ENCODE measurements around the gene PNPLA4.

The PNPLA4 gene

GRCh38 chrX:7926914-7927258, 327 bp downstream of the PNPLA4 start:
- DNase-seq (ENCODE audit: low spot score): no peak
- in situ Hi-C loops (cut with MboI; ENCODE audit: low pct_unique_long_range_greater_than_20kb, low sequenced_read_pairs, unreplicated experiment): loop anchor here (25.0 kb wide), 1 partner anchor 815 kb away; no protein-coding TSS in a partner anchor

DNA sequence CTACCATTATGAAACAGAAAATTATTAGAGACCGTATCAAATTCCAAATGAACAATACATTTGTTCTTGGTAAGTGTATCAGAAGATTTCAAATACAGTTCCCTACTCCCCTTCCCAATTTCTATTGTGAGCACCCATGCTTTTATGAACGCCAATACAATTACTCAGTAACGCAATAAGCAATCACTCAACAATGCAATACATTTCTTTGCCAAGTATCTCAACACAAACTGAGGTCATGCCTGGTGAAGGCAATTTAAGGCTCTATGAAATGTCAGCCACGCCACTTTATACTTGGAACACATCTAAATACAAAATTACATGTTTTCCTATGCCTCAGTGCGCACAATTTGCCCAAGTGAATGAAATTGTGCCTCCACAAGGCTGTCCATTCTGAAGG, 712 bp downstream of the PNPLA4 start:
- no peak for DNase-seq (ENCODE audit: low spot score)

More at GRCh38 chrX:7926914-7927258, 327 bp downstream of the PNPLA4 start:
- TF ChIP-seq CTCF (IDR thresholded peaks at IDR 0.05; ENCODE audit: extremely low read depth, insufficient read depth, missing control alignments): no peak

DNA sequence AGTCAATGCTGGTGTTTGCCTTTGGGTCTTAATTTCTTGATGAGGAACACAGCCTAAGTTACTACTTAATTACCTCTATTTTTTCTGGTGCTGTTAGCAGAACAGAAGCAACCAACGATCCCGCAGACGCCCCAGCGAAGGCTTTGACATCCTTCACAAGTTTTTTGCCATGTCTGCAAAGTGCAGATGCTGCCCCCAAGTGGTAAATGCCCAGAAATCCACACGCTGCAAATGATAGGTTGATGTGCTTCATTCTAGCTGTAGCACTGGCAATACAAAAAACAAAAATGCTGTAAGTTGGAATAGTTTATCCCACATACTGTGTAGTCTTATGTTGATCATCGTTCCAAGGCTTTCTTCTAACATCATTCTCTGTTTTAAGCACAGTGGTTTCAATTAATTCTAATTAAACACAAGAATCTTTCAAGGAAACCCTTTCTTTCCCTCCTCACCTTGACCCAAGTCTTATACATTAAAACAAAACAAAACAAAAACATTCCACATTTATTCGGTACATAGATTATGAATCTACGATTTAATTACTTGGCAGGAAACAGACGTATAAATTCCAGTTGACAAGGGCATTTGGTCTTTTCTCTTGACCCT, 1.2 kb downstream of the PNPLA4 start:
- in situ Hi-C loops (cut with MboI; ENCODE audit: low pct_unique_long_range_greater_than_20kb, low sequenced_read_pairs, unreplicated experiment): loop anchor here (25.0 kb wide), 1 partner anchor 814 kb away; no protein-coding TSS in a partner anchor
- DNase-seq (ENCODE audit: low spot score): peak; percentile 67

More for the DNA sequence above, 712 bp downstream of the PNPLA4 start:
- TF ChIP-seq CTCF (IDR thresholded peaks at IDR 0.05; ENCODE audit: extremely low read depth, insufficient read depth, missing control alignments): no peak
- in situ Hi-C loops (cut with MboI; ENCODE audit: low pct_unique_long_range_greater_than_20kb, low sequenced_read_pairs, unreplicated experiment): loop anchor here (25.0 kb wide), 1 partner anchor 814 kb away; no protein-coding TSS in a partner anchor

GRCh38 chrX:7921750-7922149, 5.5 kb downstream of the PNPLA4 start:
- DNase-seq (ENCODE audit: low spot score): no peak
- in situ Hi-C loops (cut with MboI; ENCODE audit: low pct_unique_long_range_greater_than_20kb, low sequenced_read_pairs, unreplicated experiment): no loop called here
- TF ChIP-seq CTCF (IDR thresholded peaks at IDR 0.05; ENCODE audit: extremely low read depth, insufficient read depth, missing control alignments): no peak

More for the DNA sequence above, 1.2 kb downstream of the PNPLA4 start:
- peak; percentile 88 for TF ChIP-seq CTCF (IDR thresholded peaks at IDR 0.05; ENCODE audit: extremely low read depth, insufficient read depth, missing control alignments)

GRCh38 chrX:7908821-7909220, 18.4 kb downstream of the PNPLA4 start:
- in situ Hi-C loops (cut with MboI; ENCODE audit: low pct_unique_long_range_greater_than_20kb, low sequenced_read_pairs, unreplicated experiment): no loop called here
- TF ChIP-seq CTCF (IDR thresholded peaks at IDR 0.05; ENCODE audit: extremely low read depth, insufficient read depth, missing control alignments): no peak
- no peak for DNase-seq (ENCODE audit: low spot score)

- TF ChIP-seq CTCF (IDR thresholded peaks at IDR 0.05; ENCODE audit: extremely low read depth, insufficient read depth, missing control alignments): no peak
- in situ Hi-C loops (cut with MboI; ENCODE audit: low pct_unique_long_range_greater_than_20kb, low sequenced_read_pairs, unreplicated experiment): no loop called here
- DNase-seq (ENCODE audit: low spot score): no peak
Measured at GRCh38 chrX:7904562-7904961, 22.7 kb downstream of the PNPLA4 start.
